PC-3 (cell line): ENCODE data around the gene ATF1. TPM values are rescaled to one million over a fixed set of nuclear protein-coding genes. Genes with fewer than 3 reads are reported as not detected.

Experiments
- ATAC-seq: fragments of 200-7000 bp; cut with Tn5 transposase; 2 replicates; pipeline ENCODE4 v1.9.1; 2020; ENCODE audit warnings: mild to moderate bottlenecking, moderate library complexity
- BruUV-seq: library from RNA; stranded (reverse); fragments of 400-500 nt; replicated peaks from 2 replicates; lab custom pipeline; 2021; lab: Mats Ljungman, UMichigan
- CTCF ChIA-PET: fragments of 300-600 bp; sonication (Branson Sonifier 250); formaldehyde crosslinking; loops from one replicate; lab custom pipeline; 2022; ENCODE audit warnings: antibody characterized with exemption; lab: Charles Lee
- POLR2A ChIA-PET: fragments of 300-600 bp; sonication (Branson Sonifier 250); formaldehyde crosslinking; loops from one replicate; lab custom pipeline; 2022; ENCODE audit warnings: antibody characterized with exemption; ENCODE audit not compliant: unreplicated experiment; lab: Charles Lee
- DNase-seq: peaks from one replicate; pipeline ENCODE4 v3.0.0-alpha.2; 2015
- H2AFZ ChIP-seq: fragments of 300-600 bp; sonication (generic); 2 replicates; pipeline ENCODE4 v1.6.0; 2016; ENCODE audit warnings: antibody characterized with exemption, low read length
- H3F3A ChIP-seq: fragments of 300-600 bp; sonication (generic); one replicate; pipeline ENCODE4 v1.6.0; 2017; ENCODE audit warnings: antibody characterized with exemption, low read length, control low read depth, mild to moderate bottlenecking; ENCODE audit not compliant: unreplicated experiment
- H3K27ac ChIP-seq: fragments of 300-600 bp; sonication (generic); 2 replicates; pipeline ENCODE4 v1.5.1; 2016; ENCODE audit warnings: mild to moderate bottlenecking, low read length
- H3K27me3 ChIP-seq: fragments of 300-600 bp; sonication (generic); 2 replicates; pipeline ENCODE4 v1.6.1; 2016; ENCODE audit warnings: low read length, mixed read lengths
- H3K36me3 ChIP-seq: fragments of 300-600 bp; sonication (generic); 2 replicates; pipeline ENCODE4 v1.6.1; 2016; ENCODE audit warnings: low read depth, mixed run types, low read length, mixed read lengths
- H3K4me1 ChIP-seq: fragments of 300-600 bp; sonication (generic); 2 replicates; pipeline ENCODE4 v1.5.1; 2016; ENCODE audit warnings: low read length; ENCODE audit not compliant: insufficient read depth
- H3K4me2 ChIP-seq: fragments of 300-600 bp; sonication (generic); 2 replicates; pipeline ENCODE4 v1.6.0; 2016; ENCODE audit warnings: low read length
- H3K4me3 ChIP-seq: fragments of 300-600 bp; sonication (generic); 2 replicates; pipeline ENCODE4 v1.5.1; 2016; ENCODE audit warnings: mild to moderate bottlenecking, low read length, mixed read lengths
- H3K79me2 ChIP-seq: fragments of 300-600 bp; sonication (generic); 2 replicates; pipeline ENCODE4 v1.6.1; 2017; ENCODE audit warnings: low read length, mixed read lengths
- H3K9ac ChIP-seq: fragments of 300-600 bp; sonication (generic); 2 replicates; pipeline ENCODE4 v1.6.0; 2016; ENCODE audit warnings: mild to moderate bottlenecking, low read length
- H3K9me2 ChIP-seq: fragments of 300-600 bp; sonication (generic); replicated peaks from 2 replicates; pipeline ENCODE4 v1.6.1; 2016; ENCODE audit warnings: mixed run types, low read length, mixed read lengths
- H3K9me3 ChIP-seq: fragments of 300-600 bp; sonication (generic); 2 replicates; pipeline ENCODE4 v1.6.1; 2016; ENCODE audit warnings: low read length, mixed read lengths
- H4K20me1 ChIP-seq: fragments of 300-600 bp; sonication (generic); 2 replicates; pipeline ENCODE4 v1.6.1; 2016; ENCODE audit warnings: low read length, mixed read lengths
- CTCF ChIP-seq: fragments of 300-600 bp; sonication (generic); conservative IDR thresholded peaks from 2 replicates; pipeline ENCODE4 v1.5.1; 2017; ENCODE audit warnings: antibody characterized with exemption, low read depth, mild to moderate bottlenecking, low read length
- EZH2 ChIP-seq: fragments of 300-600 bp; sonication (generic); IDR thresholded peaks from one replicate; pipeline ENCODE4 v1.6.1; 2017; ENCODE audit warnings: antibody characterized with exemption, mild to moderate bottlenecking, low read length; ENCODE audit not compliant: unreplicated experiment
- EZH2phosphoT487 ChIP-seq: fragments of 300-600 bp; sonication (generic); IDR thresholded peaks from 2 replicates; pipeline ENCODE4 v1.6.1; 2018; ENCODE audit warnings: mild to moderate bottlenecking, antibody characterized with exemption, low read length, borderline replicate concordance
- intact Hi-C: fragments of 100-400 bp; cut with micrococcal nuclease; formaldehyde crosslinking; loops from 2 replicates; pipeline ENCODE4 v1.9.0; 2023
- total RNA-seq: library from RNA; depleted of rRNA; stranded (reverse); fragments of >200 nt; gene quantifications from 2 replicates; pipeline ENCODE4 v1.2.3, GENCODE V29; 2014

Gene ATF1
- total RNA-seq, 1 experiment from 2014 or later, result 67.2 TPM

- no peak overlapping the region for H3K4me3 ChIP-seq
- ChIA-PET CTCF (no interaction called here), POLR2A (interaction anchor here (0.7 kb wide), 1 partner anchor 328 kb away, joined by 4 read pairs; no protein-coding TSS in a partner anchor)
- no peaks in the 10 kb centered on the region for H3K9me3 ChIP-seq
- DNase-seq (no peak), ATAC-seq (no peak)
- H4K20me1 ChIP-seq, result no peaks in the 10 kb centered on the region
- H3K27me3 ChIP-seq, result no peaks in the 10 kb centered on the region
- intact Hi-C loops, result no loop called here
- no peaks in the 10 kb centered on the region for H3K79me2 ChIP-seq
- no peak for TF ChIP-seq EZH2
- no peak for TF ChIP-seq CTCF
- no peak for TF ChIP-seq EZH2phosphoT487
- H3K9me2 ChIP-seq, result no peaks in the 10 kb centered on the region
- no peak overlapping the region for H3K4me2 ChIP-seq
- BruUV-seq, result no TSS peak
- H3K9ac ChIP-seq, result no peak overlapping the region
- H3F3A ChIP-seq, result no peaks in the 10 kb centered on the region
- no peak overlapping the region for H2AFZ ChIP-seq
- H3K4me1 ChIP-seq, result no peaks in the 10 kb centered on the region
- no peak overlapping the region for H3K27ac ChIP-seq
- peaks cover 39% of the 10 kb centered on the region for H3K36me3 ChIP-seq
Observed at GRCh38 chr12:50718760-50719159, 45.1 kb upstream of the ATF1 start.

DNA sequence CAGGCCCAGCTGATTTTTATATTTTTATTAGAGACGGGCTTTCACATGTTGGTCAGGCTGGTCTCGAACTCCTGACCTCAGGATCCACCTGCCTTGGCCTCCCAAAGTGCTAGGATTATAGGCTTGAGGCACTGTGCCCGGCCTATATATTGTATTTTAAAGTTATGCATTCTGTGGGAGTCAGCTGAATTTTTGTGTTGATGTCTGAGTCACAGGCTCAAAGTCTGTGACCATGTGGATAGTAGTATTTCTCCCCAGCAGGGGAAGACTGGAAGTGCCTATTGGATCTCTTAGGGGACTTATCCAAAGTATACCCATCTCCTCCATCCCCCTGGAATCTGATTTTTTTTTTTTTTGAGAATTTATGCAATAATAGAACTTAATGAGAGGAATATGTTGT, 43.8 kb upstream of the ATF1 start:
- no peak for ATAC-seq
- no peaks in the 10 kb centered on the region for H3K9me2 ChIP-seq
- BruUV-seq, result no TSS peak

More for the DNA sequence above, 43.8 kb upstream of the ATF1 start:
- H3K36me3 ChIP-seq, result peaks cover 42% of the 10 kb centered on the region
- TF ChIP-seq EZH2phosphoT487, result no peak
- TF ChIP-seq EZH2, result no peak
- no peak for TF ChIP-seq CTCF
- H3K4me3 ChIP-seq, result no peak overlapping the region
- POLR2A ChIA-PET, result no interaction called here
- no peak for DNase-seq
- no peak overlapping the region for H3K27ac ChIP-seq
- H3K9ac ChIP-seq, result no peak overlapping the region
- no peaks in the 10 kb centered on the region for H3K79me2 ChIP-seq
- H2AFZ ChIP-seq, result no peak overlapping the region
- no peaks in the 10 kb centered on the region for H3F3A ChIP-seq
- no peaks in the 10 kb centered on the region for H4K20me1 ChIP-seq
- intact Hi-C loops, result no loop called here
- CTCF ChIA-PET, result no interaction called here
- no peak overlapping the region for H3K4me2 ChIP-seq
- no peaks in the 10 kb centered on the region for H3K9me3 ChIP-seq
- no peaks in the 10 kb centered on the region for H3K4me1 ChIP-seq
- no peaks in the 10 kb centered on the region for H3K27me3 ChIP-seq
